ENCODE data around the gene MEOX2.

MEOX2 gene

GRCh38 chr7:15686295-15686956, at the start of gene MEOX2:
MEOX2 (minus strand) TSS chr7:15686683; CDS start chr7:15686402, 281 bp downstream.
- DNase-seq (ENCODE audit: low read depth in 2 of 2), result peak; percentile 16 to 39

- DNase-seq (ENCODE audit: low read depth in 2 of 2), result no peak
These were observed 43.3 kb upstream of the MEOX2 start for GRCh38 chr7:15729746-15730145.

- no peak for DNase-seq (ENCODE audit: low read depth in 2 of 2)
These were observed 38.6 kb upstream of the MEOX2 start for GRCh38 chr7:15725051-15725450.

GRCh38 chr7:15723841-15724240, 37.4 kb upstream of the MEOX2 start:
- no peak for DNase-seq (ENCODE audit: low read depth in 2 of 2)

GRCh38 chr7:15720849-15721471, 34.5 kb upstream of the MEOX2 start:
- DNase-seq (ENCODE audit: low read depth in 2 of 2), result peak in 1 of 2 experiments; percentile 10

- DNase-seq (ENCODE audit: low read depth in 2 of 2), result peak in 1 of 2 experiments; percentile 21
These were observed 32.8 kb upstream of the MEOX2 start for GRCh38 chr7:15719311-15719710.

- DNase-seq (ENCODE audit: low read depth in 2 of 2), result no peak
These were observed 29.0 kb upstream of the MEOX2 start for GRCh38 chr7:15715435-15715834.

GRCh38 chr7:15709978-15710377, 23.5 kb upstream of the MEOX2 start:
- no peak for DNase-seq (ENCODE audit: low read depth in 2 of 2)

- no peak for DNase-seq (ENCODE audit: low read depth in 2 of 2)
These were observed 21.1 kb upstream of the MEOX2 start for GRCh38 chr7:15707570-15707969.

GRCh38 chr7:15703732-15704131, 17.2 kb upstream of the MEOX2 start:
- no peak for DNase-seq (ENCODE audit: low read depth in 2 of 2)

GRCh38 chr7:15692501-15693020, 6.1 kb upstream of the MEOX2 start:
- no peak for DNase-seq (ENCODE audit: low read depth in 2 of 2)

GRCh38 chr7:15688911-15689310, 2.4 kb upstream of the MEOX2 start:
- DNase-seq (ENCODE audit: low read depth in 2 of 2), result no peak

GRCh38 chr7:15688279-15688626, 1.8 kb upstream of the MEOX2 start:
- no peak for DNase-seq (ENCODE audit: low read depth in 2 of 2)

GRCh38 chr7:15687546-15688278, 1.2 kb upstream of the MEOX2 start:
- DNase-seq (ENCODE audit: low read depth in 2 of 2), result no peak

GRCh38 chr7:15686957-15687545, 568 bp upstream of the MEOX2 start:
- no peak for DNase-seq (ENCODE audit: low read depth in 2 of 2)

- DNase-seq (ENCODE audit: low read depth in 2 of 2), result peak; percentile 33 to 43
These were observed 857 bp downstream of the MEOX2 start for GRCh38 chr7:15685358-15686294.

GRCh38 chr7:15684871-15685270, 1.6 kb downstream of the MEOX2 start:
- no peak for DNase-seq (ENCODE audit: low read depth in 2 of 2)

GRCh38 chr7:15684111-15684800, 2.2 kb downstream of the MEOX2 start:
- no peak for DNase-seq (ENCODE audit: low read depth in 2 of 2)

- no peak for DNase-seq (ENCODE audit: low read depth in 2 of 2)
These were observed 3.7 kb downstream of the MEOX2 start for GRCh38 chr7:15682751-15683245.

- no peak for DNase-seq (ENCODE audit: low read depth in 2 of 2)
These were observed 4.4 kb downstream of the MEOX2 start for GRCh38 chr7:15682111-15682510.
